HepG2 (cell line): ENCODE measurements around the gene UBE2O. TPM values are rescaled to one million over a fixed set of nuclear protein-coding genes. Genes with fewer than 3 reads are reported as not detected.

Experiments used
- ARID5B ChIP-seq: IDR thresholded peaks from 2 replicates; pipeline ENCODE4 v1.4.0; 2020; ENCODE audit warnings: mild to moderate bottlenecking, missing genetic modification reagents
- ATRX ChIP-seq: sonication (generic); formaldehyde crosslinking; IDR thresholded peaks from 2 replicates; pipeline ENCODE4 v1.4.0; 2020; ENCODE audit warnings: missing genetic modification reagents, borderline replicate concordance
- CSRNP1 ChIP-seq: sonication (generic); formaldehyde crosslinking; IDR thresholded peaks from 2 replicates; pipeline ENCODE4 v1.8.1; 2023; ENCODE audit warnings: mild to moderate bottlenecking, missing genetic modification reagents
- ELF1 ChIP-seq: sonication (generic); formaldehyde crosslinking; IDR thresholded peaks from 2 replicates; pipeline ENCODE4 v1.4.0; 2020; ENCODE audit warnings: missing genetic modification reagents
- HDAC1 ChIP-seq: sonication (generic); formaldehyde crosslinking; IDR thresholded peaks from 2 replicates; pipeline ENCODE4 v1.5.1; 2020; ENCODE audit warnings: mild to moderate bottlenecking, missing genetic modification reagents
- HDAC2 ChIP-seq: sonication (generic); formaldehyde crosslinking; IDR thresholded peaks from 2 replicates; pipeline ENCODE4 v1.4.0; 2020; ENCODE audit warnings: missing genetic modification reagents
- MNT ChIP-seq: fragments of 450-650 bp; IDR thresholded peaks from 2 replicates; pipeline ENCODE4 v1.6.1; 2016
- NR1H2 ChIP-seq: sonication (generic); formaldehyde crosslinking; IDR thresholded peaks from 2 replicates; pipeline ENCODE4 v1.8.1; 2022; ENCODE audit warnings: low read depth, missing genetic modification reagents, borderline replicate concordance
- RFXANK ChIP-seq: IDR thresholded peaks from 2 replicates; pipeline ENCODE4 v1.6.1; 2016
- SIN3B ChIP-seq: fragments of 150-350 bp; IDR thresholded peaks from 2 replicates; pipeline ENCODE4 v1.6.1; 2014; ENCODE audit warnings: low read length
- SKI ChIP-seq: fragments of 450-650 bp; IDR thresholded peaks from one replicate; pipeline ENCODE4 v1.6.1; 2018; ENCODE audit warnings: mild to moderate bottlenecking; ENCODE audit not compliant: partially characterized antibody
- STAG1 ChIP-seq: sonication (generic); formaldehyde crosslinking; IDR thresholded peaks from 2 replicates; pipeline ENCODE4 v1.4.0; 2020; ENCODE audit warnings: missing genetic modification reagents
- TAF15 ChIP-seq: fragments of 200-400 bp; formaldehyde crosslinking; IDR thresholded peaks from one replicate; pipeline ENCODE4 v1.6.1; 2018; ENCODE audit warnings: mild to moderate bottlenecking, low read depth, low read length; ENCODE audit not compliant: poor library complexity, severe bottlenecking
- TBX2 ChIP-seq: sonication (generic); formaldehyde crosslinking; IDR thresholded peaks from 2 replicates; pipeline ENCODE4 v1.5.0; 2020; ENCODE audit warnings: missing genetic modification reagents, mild to moderate bottlenecking, borderline replicate concordance
- TEAD3 ChIP-seq: optimal IDR thresholded peaks from 2 replicates; pipeline ENCODE3; 2016; ENCODE audit warnings: borderline replicate concordance
- ZBTB4 ChIP-seq: sonication (generic); formaldehyde crosslinking; IDR thresholded peaks from 2 replicates; pipeline ENCODE4 v1.4.0; 2020; ENCODE audit warnings: missing genetic modification reagents, mild to moderate bottlenecking, borderline replicate concordance
- ZBTB7A ChIP-seq: sonication (generic); formaldehyde crosslinking; IDR thresholded peaks from 2 replicates; pipeline ENCODE4 v1.8.0; 2022; ENCODE audit warnings: mild to moderate bottlenecking, missing genetic modification reagents
- ZFP36L2 ChIP-seq: sonication (generic); formaldehyde crosslinking; IDR thresholded peaks from 2 replicates; pipeline ENCODE4 v1.4.0; 2020; ENCODE audit warnings: missing genetic modification reagents
- ZNF644 ChIP-seq: IDR thresholded peaks from 2 replicates; pipeline ENCODE4 v1.6.1; 2016; ENCODE audit warnings: low read depth
- ZNF746 ChIP-seq: sonication (generic); formaldehyde crosslinking; IDR thresholded peaks from 2 replicates; pipeline ENCODE4 v1.8.0; 2022; ENCODE audit warnings: mild to moderate bottlenecking, missing genetic modification reagents
- ZNF782 ChIP-seq: sonication (generic); formaldehyde crosslinking; IDR thresholded peaks from 2 replicates; pipeline ENCODE4 v1.4.0; 2020; ENCODE audit warnings: missing genetic modification reagents, mild to moderate bottlenecking, borderline replicate concordance
- ZSCAN25 ChIP-seq: sonication (generic); formaldehyde crosslinking; IDR thresholded peaks from 2 replicates; pipeline ENCODE4 v1.8.0; 2022; ENCODE audit warnings: mild to moderate bottlenecking, missing genetic modification reagents
- polyA plus RNA-seq, 8 experiments: library from polyadenylated mRNA; depleted of rRNA in 3 of 8; stranded (reverse) in 7 of 8; unstranded in 1 of 8; fragments of >200 nt; fragmentation: Illumina TruSeq in 4 of 8; extraction: Trizol in 4 of 8; gene quantifications; 2 replicates each; pipeline versions ENCODE4 v1.2.1 to v1.2.3, GENCODE V29; 2011 to 2016; ENCODE audit warnings: low read depth in 4 of 8, missing spikeins in 1 of 8, mixed read lengths in 1 of 8; ENCODE audit not compliant: insufficient read depth in 1 of 8
- total RNA-seq, 5 experiments: library from RNA; depleted of rRNA; stranded (reverse); fragments of >200 nt; fragmentation: Illumina TruSeq; extraction: Trizol; gene quantifications; 2 replicates each; pipeline ENCODE4 v1.2.3, GENCODE V29; 2016; ENCODE audit warnings: low read depth in 1 of 5

UBE2O gene
- total and polyA plus RNA-seq, 2 of the 13 experiments (the other 11 are each of a cell fraction or from before 2014, with no cell fraction given): 21.5 to 23.5 TPM

- TF ChIP-seq ARID5B: peak; percentile 36; the same call in 1 of the 2 replicates
- TF ChIP-seq ZBTB7A (CRISPR knock-in tag): no peak
- TF ChIP-seq HDAC2 (CRISPR knock-in tag): 0 out of 2 replicates have a peak, but pooled peaks have one; percentile 17
- no peak for TF ChIP-seq RFXANK (CRISPR knock-in tag)
- no peak for TF ChIP-seq ZSCAN25
- peak; percentile 60; the same call in 1 of the 2 replicates for TF ChIP-seq MNT
- TF ChIP-seq ZFP36L2 (CRISPR knock-in tag): no peak
- no peak for TF ChIP-seq HDAC1
- TF ChIP-seq SKI: peak; percentile 35
- no peak for TF ChIP-seq ZBTB4 (CRISPR knock-in tag)
- TF ChIP-seq TEAD3: peak; percentile 28
- no peak for TF ChIP-seq STAG1 (CRISPR knock-in tag)
- no peak for TF ChIP-seq CSRNP1 (CRISPR knock-in tag)
- no peak for TF ChIP-seq ZNF644 (CRISPR knock-in tag)
- TF ChIP-seq ZNF782 (CRISPR knock-in tag): no peak
- no peak for TF ChIP-seq TAF15
- peak; percentile 60; the same call in 1 of the 2 replicates for TF ChIP-seq TBX2
- TF ChIP-seq SIN3B: no peak
- no peak for TF ChIP-seq NR1H2 (CRISPR knock-in tag)
- TF ChIP-seq ZNF746 (CRISPR knock-in tag): no peak
- no peak for TF ChIP-seq ATRX (CRISPR knock-in tag)
- no peak for TF ChIP-seq ELF1
Observed at GRCh38 chr17:76367642-76368041, 85.3 kb downstream of the UBE2O start (continued).
